H9 (cell line): Measurements from ENCODE around the gene CHCHD4. TPM values are rescaled to one million over a fixed set of nuclear protein-coding genes. Genes with fewer than 3 reads are reported as not detected.

Source experiments
- DNase-seq: peaks from one replicate; pipeline ENCODE4 v3.0.0-alpha.2; 2017
- H2AFZ ChIP-seq: one replicate; pipeline ENCODE4 v1.6.1; 2013; ENCODE audit warnings: mild to moderate bottlenecking, low read length, control low read depth, moderate library complexity
- H2AK5ac ChIP-seq: 2 replicates; pipeline ENCODE4 v1.6.1; 2013; ENCODE audit warnings: low read length, control low read depth, mixed read lengths; ENCODE audit not compliant: insufficient read length
- H2BK120ac ChIP-seq: one replicate; pipeline ENCODE4 v1.6.1; 2013; ENCODE audit warnings: low read depth, mild to moderate bottlenecking, low read length, control low read depth, inconsistent platforms; ENCODE audit not compliant: poor library complexity, severe bottlenecking
- H2BK12ac ChIP-seq: 2 replicates; pipeline ENCODE4 v1.6.1; 2013; ENCODE audit warnings: low read length, control low read depth, mixed read lengths, low read depth; ENCODE audit not compliant: insufficient read length
- H2BK15ac ChIP-seq: 2 replicates; pipeline ENCODE4 v1.6.1; 2013; ENCODE audit warnings: low read depth, low read length, control low read depth
- H2BK20ac ChIP-seq: one replicate; pipeline ENCODE4 v1.6.1; 2013; ENCODE audit warnings: low read depth, mild to moderate bottlenecking, low read length, control low read depth, inconsistent platforms; ENCODE audit not compliant: poor library complexity, severe bottlenecking
- H2BK5ac ChIP-seq: 2 replicates; pipeline ENCODE4 v1.6.1; 2013; ENCODE audit warnings: low read length, control low read depth, mixed read lengths; ENCODE audit not compliant: insufficient read length
- H3K14ac ChIP-seq: 2 replicates; pipeline ENCODE4 v1.6.1; 2013; ENCODE audit warnings: low read length, control low read depth; ENCODE audit not compliant: insufficient read depth
- H3K18ac ChIP-seq: 2 replicates; pipeline ENCODE4 v1.6.1; 2013; ENCODE audit warnings: low read depth, mild to moderate bottlenecking, mixed read lengths, low read length, control low read depth; ENCODE audit not compliant: insufficient read length
- H3K23ac ChIP-seq: 2 replicates; pipeline ENCODE4 v1.6.1; 2013; ENCODE audit warnings: low read length, control low read depth, mixed read lengths, low read depth; ENCODE audit not compliant: insufficient read length
- H3K23me2 ChIP-seq: 2 replicates; pipeline ENCODE4 v1.6.1; 2013; ENCODE audit warnings: low read depth, mild to moderate bottlenecking, mixed read lengths, low read length, control low read depth; ENCODE audit not compliant: insufficient read length, poor library complexity, severe bottlenecking
- H3K27ac ChIP-seq: 2 replicates; pipeline ENCODE4 v1.5.1; 2013; ENCODE audit warnings: low read length, control low read depth, mixed read lengths, low read depth; ENCODE audit not compliant: insufficient read length
- H3K27me3 ChIP-seq: 2 replicates; pipeline ENCODE4 v1.6.1; 2013; ENCODE audit warnings: low read length, control low read depth, inconsistent platforms; ENCODE audit not compliant: insufficient read depth
- H3K4ac ChIP-seq: 2 replicates; pipeline ENCODE4 v1.6.1; 2013; ENCODE audit warnings: low read depth, mild to moderate bottlenecking, control low read depth, inconsistent platforms, low read length, moderate library complexity
- H3K4me1 ChIP-seq: 2 replicates; pipeline ENCODE4 v1.6.1; 2013; ENCODE audit warnings: low read length, control low read depth, inconsistent platforms; ENCODE audit not compliant: insufficient read depth
- H3K4me2 ChIP-seq: 2 replicates; pipeline ENCODE4 v1.6.1; 2013; ENCODE audit warnings: low read length, control low read depth, mixed read lengths; ENCODE audit not compliant: insufficient read length, insufficient read depth
- H3K56ac ChIP-seq: 2 replicates; pipeline ENCODE4 v1.6.1; 2013; ENCODE audit warnings: low read depth, mild to moderate bottlenecking, mixed read lengths, low read length, control low read depth; ENCODE audit not compliant: insufficient read length
- H3K79me1 ChIP-seq: 2 replicates; pipeline ENCODE4 v1.6.1; 2013; ENCODE audit warnings: low read depth, mild to moderate bottlenecking, moderate library complexity, low read length, control low read depth, inconsistent platforms; ENCODE audit not compliant: insufficient read depth, poor library complexity, severe bottlenecking
- H3K79me2 ChIP-seq: 2 replicates; pipeline ENCODE4 v1.6.1; 2013; ENCODE audit warnings: low read length, control low read depth, inconsistent platforms; ENCODE audit not compliant: insufficient read depth
- H3K9ac ChIP-seq: 2 replicates; pipeline ENCODE4 v1.6.1; 2013; ENCODE audit warnings: low read length, control low read depth, mixed read lengths; ENCODE audit not compliant: insufficient read length; ENCODE audit errors: extremely low read depth
- H3K9me3 ChIP-seq: one replicate; pipeline ENCODE4 v1.6.1; 2013; ENCODE audit warnings: low read depth, low read length, inconsistent platforms; ENCODE audit not compliant: control insufficient read depth
- H3T11ph ChIP-seq: one replicate; pipeline ENCODE4 v1.6.1; 2013; ENCODE audit warnings: mild to moderate bottlenecking, low read length, control low read depth, inconsistent platforms
- H4K20me1 ChIP-seq: one replicate; pipeline ENCODE4 v1.6.1; 2013; ENCODE audit not compliant: control insufficient read depth, insufficient read length, insufficient read depth
- H4K5ac ChIP-seq: 2 replicates; pipeline ENCODE4 v1.6.1; 2013; ENCODE audit warnings: low read depth, mild to moderate bottlenecking, mixed read lengths, low read length, control low read depth; ENCODE audit not compliant: insufficient read length
- H4K8ac ChIP-seq: replicated peaks from 2 replicates; pipeline ENCODE4 v1.6.1; 2013; ENCODE audit warnings: low read length, control low read depth, mixed read lengths, low read depth; ENCODE audit not compliant: insufficient read length
- H4K91ac ChIP-seq: 2 replicates; pipeline ENCODE4 v1.6.1; 2013; ENCODE audit warnings: low read depth, mild to moderate bottlenecking, moderate library complexity, mixed read lengths, low read length, control low read depth; ENCODE audit not compliant: insufficient read length
- H3K27ac Mint-ChIP-seq, 3 experiments: 2 replicates in 2 of 3; 3 replicates in 1 of 3; pipeline ENCODE4 v1.8.0; 2020 to 2021; ENCODE audit warnings: mixed read lengths in 3 of 3, mild to moderate bottlenecking in 1 of 3, moderate library complexity in 1 of 3
- H3K27me3 Mint-ChIP-seq: 2 replicates; pipeline ENCODE4 v1.8.0; 2021; ENCODE audit warnings: low read depth, mild to moderate bottlenecking, moderate library complexity, mixed read lengths
- H3K36me3 Mint-ChIP-seq, 3 experiments: 2 replicates in 2 of 3; 3 replicates in 1 of 3; pipeline ENCODE4 v1.8.0; 2020 to 2021; ENCODE audit warnings: low read depth in 3 of 3, mixed read lengths in 3 of 3; ENCODE audit not compliant: insufficient read depth in 1 of 3
- H3K4me1 Mint-ChIP-seq, 2 experiments: 2 replicates each; pipeline ENCODE4 v1.8.0; 2020; ENCODE audit warnings: mixed read lengths in 2 of 2
- H3K4me3 Mint-ChIP-seq, 2 experiments: 2 replicates in 1 of 2; 3 replicates in 1 of 2; pipeline ENCODE4 v1.8.0; 2020 to 2021; ENCODE audit warnings: mild to moderate bottlenecking in 2 of 2, mixed read lengths in 2 of 2, moderate library complexity in 1 of 2
- H3K9me3 Mint-ChIP-seq, 2 experiments: 2 replicates in 1 of 2; 3 replicates in 1 of 2; pipeline ENCODE4 v1.8.0; 2020; ENCODE audit warnings: mild to moderate bottlenecking in 2 of 2, mixed read lengths in 2 of 2, moderate library complexity in 1 of 2
- WGBS: extraction: QIAGEN DNeasy Blood & Tissue Kit; methylation state at CpG from one replicate; pipeline ENCODE4 v1.1.7; 2013; ENCODE audit warnings: missing lambda C conversion rate, low lambda C conversion rate, mixed read lengths; ENCODE audit not compliant: insufficient read length; ENCODE audit errors: extremely low coverage; 5-methylcytosine and 5-hydroxymethylcytosine counted together
- total RNA-seq: library from RNA; stranded (reverse); gene quantifications from 2 replicates; pipeline ENCODE4 v1.2.1, GENCODE V29; 2021
- TF ChIP-seq, protein P1 (sequence below): fragments of 200-600 bp; sonication (generic); conservative IDR thresholded peaks from 3 replicates; pipeline ENCODE4 v1.8.0; 2021; ENCODE audit warnings: antibody characterized with exemption, mild to moderate bottlenecking

CHCHD4 gene
- total RNA-seq, 1 experiment from 2014 or later: 13.7 TPM

DNA sequence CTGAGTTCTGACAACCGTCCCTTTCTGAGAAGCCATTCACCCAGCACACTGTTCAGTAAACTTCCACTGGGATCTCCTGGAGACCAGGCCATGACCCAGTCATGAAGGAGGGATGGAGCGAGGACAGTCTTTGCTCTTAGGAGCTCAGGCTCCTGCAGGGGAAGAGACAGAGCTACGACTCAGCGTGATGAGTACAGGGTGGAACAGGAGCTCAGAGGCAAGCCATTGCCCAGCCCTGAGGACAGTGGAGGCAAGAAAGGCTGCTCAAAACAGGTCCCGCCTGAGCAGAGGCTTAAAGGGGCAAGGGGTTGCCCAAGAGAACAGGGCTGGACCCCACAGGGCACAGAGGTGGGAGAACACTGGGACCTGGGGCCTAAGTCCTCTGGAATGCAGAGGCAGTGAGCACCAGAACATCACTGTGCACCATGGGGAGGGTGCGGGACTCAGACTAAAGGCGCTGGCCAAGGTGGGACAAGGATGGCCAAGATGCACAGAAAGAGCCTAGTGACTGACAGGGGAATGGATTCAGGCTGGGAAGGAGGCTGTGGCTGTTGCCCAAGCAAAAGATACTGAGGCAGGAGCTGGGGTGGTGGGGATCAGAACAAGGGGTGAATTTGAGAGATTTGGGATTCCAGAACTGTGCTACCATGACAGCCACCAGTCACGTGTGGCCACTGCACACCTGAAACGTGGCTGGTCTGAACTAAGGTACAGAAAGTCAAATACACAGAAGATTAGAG is 26.0 kb upstream of the CHCHD4 start:
- Histone ChIP-seq H2AK5ac (no peak overlapping the region), H3K23ac (no peak overlapping the region), H4K91ac (no peak overlapping the region), H3K9ac (no peak overlapping the region), H3K9me3 (no peaks in the 10 kb centered on the region), H3T11ph (no peak overlapping the region), H3K18ac (no peak overlapping the region), H2AFZ (no peak overlapping the region), H2BK120ac (no peak overlapping the region), H3K23me2 (peaks cover 2% of the 10 kb centered on the region), H3K56ac (no peak overlapping the region), H2BK5ac (no peak overlapping the region), H3K14ac (no peak overlapping the region), H3K4ac (no peak overlapping the region), H3K79me2 (no peaks in the 10 kb centered on the region), H2BK12ac (no peak overlapping the region), H4K8ac (no peak overlapping the region), H4K5ac (no peak overlapping the region), H2BK20ac (no peak overlapping the region), H3K4me2 (no peak overlapping the region), H4K20me1 (no peaks in the 10 kb centered on the region), H3K79me1 (no peaks in the 10 kb centered on the region), H3K4me1 (peaks cover 6% of the 10 kb centered on the region; the same call in 1 of the 2 replicates), H2BK15ac (no peak overlapping the region), H3K27ac (no peak overlapping the region), H3K27me3 (no peaks in the 10 kb centered on the region)
- H3K4me3 Mint-ChIP-seq: peak overlapping the region in 1 of 2 experiments; percentile 8; a peak in 1 of 5 replicates
- peaks cover 12 to 60% (median 52%) of the 10 kb centered on the region in 3 experiments for H3K36me3 Mint-ChIP-seq
- H3K4me1 Mint-ChIP-seq: peaks cover 7 to 18% of the 10 kb centered on the region in 2 experiments
- no CpG with 5 or more reads among the region's 9 CpGs for WGBS
- H3K9me3 Mint-ChIP-seq: no peaks in the 10 kb centered on the region; a peak in 1 of 5 replicates
- DNase-seq: peak; percentile 12
- TF ChIP-seq, protein P1, sequence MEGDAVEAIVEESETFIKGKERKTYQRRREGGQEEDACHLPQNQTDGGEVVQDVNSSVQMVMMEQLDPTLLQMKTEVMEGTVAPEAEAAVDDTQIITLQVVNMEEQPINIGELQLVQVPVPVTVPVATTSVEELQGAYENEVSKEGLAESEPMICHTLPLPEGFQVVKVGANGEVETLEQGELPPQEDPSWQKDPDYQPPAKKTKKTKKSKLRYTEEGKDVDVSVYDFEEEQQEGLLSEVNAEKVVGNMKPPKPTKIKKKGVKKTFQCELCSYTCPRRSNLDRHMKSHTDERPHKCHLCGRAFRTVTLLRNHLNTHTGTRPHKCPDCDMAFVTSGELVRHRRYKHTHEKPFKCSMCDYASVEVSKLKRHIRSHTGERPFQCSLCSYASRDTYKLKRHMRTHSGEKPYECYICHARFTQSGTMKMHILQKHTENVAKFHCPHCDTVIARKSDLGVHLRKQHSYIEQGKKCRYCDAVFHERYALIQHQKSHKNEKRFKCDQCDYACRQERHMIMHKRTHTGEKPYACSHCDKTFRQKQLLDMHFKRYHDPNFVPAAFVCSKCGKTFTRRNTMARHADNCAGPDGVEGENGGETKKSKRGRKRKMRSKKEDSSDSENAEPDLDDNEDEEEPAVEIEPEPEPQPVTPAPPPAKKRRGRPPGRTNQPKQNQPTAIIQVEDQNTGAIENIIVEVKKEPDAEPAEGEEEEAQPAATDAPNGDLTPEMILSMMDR: no peak
- peak overlapping the region in 1 of 3 experiments; percentile 83; a peak in 3 of 7 replicates for H3K27ac Mint-ChIP-seq
- no peaks in the 10 kb centered on the region for H3K27me3 Mint-ChIP-seq
